C4-2B (cell line): Measurements from ENCODE around the gene CETN3.

Source experiments
- ZFX ChIP-seq: fragments of 450-650 bp; IDR thresholded peaks from 2 replicates; pipeline ENCODE4 v1.6.1; 2017
- TF ChIP-seq, protein P1 (sequence below): fragments of 450-650 bp; conservative IDR thresholded peaks from 2 replicates; pipeline ENCODE4 v1.5.1; 2017; ENCODE audit warnings: mild to moderate bottlenecking

DNA sequence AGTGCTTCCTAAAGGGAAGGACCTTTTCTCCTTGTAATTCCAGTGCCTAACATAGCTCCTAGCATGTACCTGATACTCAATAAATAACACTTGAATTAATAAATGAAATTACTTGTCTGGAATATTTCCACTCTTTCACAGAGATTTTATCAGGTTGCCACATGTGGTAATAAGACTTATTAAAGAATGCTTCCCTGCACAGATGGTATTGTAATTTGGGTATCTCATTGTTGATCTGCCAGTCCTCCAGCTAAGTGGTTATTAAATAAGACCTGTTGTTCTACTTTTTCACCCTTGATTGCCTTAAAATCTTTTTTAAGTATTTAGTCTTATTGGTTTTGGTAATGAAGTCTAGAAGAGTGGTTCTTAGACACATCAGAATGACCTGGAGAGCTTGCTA lies 28.1 kb upstream of the CETN3 start:
- TF ChIP-seq, protein P1, sequence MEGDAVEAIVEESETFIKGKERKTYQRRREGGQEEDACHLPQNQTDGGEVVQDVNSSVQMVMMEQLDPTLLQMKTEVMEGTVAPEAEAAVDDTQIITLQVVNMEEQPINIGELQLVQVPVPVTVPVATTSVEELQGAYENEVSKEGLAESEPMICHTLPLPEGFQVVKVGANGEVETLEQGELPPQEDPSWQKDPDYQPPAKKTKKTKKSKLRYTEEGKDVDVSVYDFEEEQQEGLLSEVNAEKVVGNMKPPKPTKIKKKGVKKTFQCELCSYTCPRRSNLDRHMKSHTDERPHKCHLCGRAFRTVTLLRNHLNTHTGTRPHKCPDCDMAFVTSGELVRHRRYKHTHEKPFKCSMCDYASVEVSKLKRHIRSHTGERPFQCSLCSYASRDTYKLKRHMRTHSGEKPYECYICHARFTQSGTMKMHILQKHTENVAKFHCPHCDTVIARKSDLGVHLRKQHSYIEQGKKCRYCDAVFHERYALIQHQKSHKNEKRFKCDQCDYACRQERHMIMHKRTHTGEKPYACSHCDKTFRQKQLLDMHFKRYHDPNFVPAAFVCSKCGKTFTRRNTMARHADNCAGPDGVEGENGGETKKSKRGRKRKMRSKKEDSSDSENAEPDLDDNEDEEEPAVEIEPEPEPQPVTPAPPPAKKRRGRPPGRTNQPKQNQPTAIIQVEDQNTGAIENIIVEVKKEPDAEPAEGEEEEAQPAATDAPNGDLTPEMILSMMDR, result no peak
- TF ChIP-seq ZFX, result no peak
